Measurements from ENCODE around the gene ATP6V1B1. TPM values are rescaled to one million over a fixed set of nuclear protein-coding genes. Genes with fewer than 3 reads are reported as not detected.

ATP6V1B1 gene
- total and polyA plus RNA-seq, 2 of the 13 experiments (the other 11 are each of a cell fraction or from before 2014, with no cell fraction given), result 0.58 to 1.6 TPM

GRCh38 chr2:70907130-70908057 is 28.3 kb upstream of the ATP6V1B1 start (continued):
- 0 out of 2 replicates have a peak, but pooled peaks have one; percentile 14 for TF ChIP-seq ZNF687 (CRISPR knock-in tag; IDR thresholded peaks at IDR 0.05)
- no peak for TF ChIP-seq SIN3B (IDR thresholded peaks at IDR 0.05; ENCODE audit: low read length)
- 0 out of 2 replicates have a peak, but pooled peaks have one; percentile 30 for TF ChIP-seq RBFOX2 (IDR thresholded peaks at IDR 0.05; ENCODE audit: low read depth, low read length)
- no peak for TF ChIP-seq POLR2AphosphoS5 (IDR thresholded peaks at IDR 0.05; ENCODE audit: low read depth, low read length)
- no peak for TF ChIP-seq SP2 (CRISPR knock-in tag; IDR thresholded peaks at IDR 0.05)

GRCh38 chr2:70916291-70916690 is 19.4 kb upstream of the ATP6V1B1 start:
- no TSS peak for BruUV-seq (replicated peaks)
- no peak for FAIRE-seq
- H3K4me1 ChIP-seq (ENCODE audit: insufficient read depth, low read length), result peaks cover 4% of the 10 kb centered on the region
- intact Hi-C loops (cut with micrococcal nuclease; ENCODE audit: unreplicated experiment) (no loop called here), in situ Hi-C loops (cut with HindIII; ENCODE audit: extremely low pct_ligation_motif_present, low pct_unique_long_range_greater_than_20kb) (no loop called here)
- no peaks in the 10 kb centered on the region for H4K20me1 ChIP-seq (ENCODE audit: insufficient read depth, low read length)
- H3K4me3 ChIP-seq (replicated peaks in 1 of 3; ENCODE audit: insufficient read depth in 1 of 3, low read depth in 2 of 3, low read length in 3 of 3), result no peak overlapping the region
- no peak for DNase-seq (ENCODE audit: low spot score)
- H3K27ac ChIP-seq (ENCODE audit: extremely low read length, insufficient read depth, low read length), result no peak overlapping the region
- no peaks in the 10 kb centered on the region for H3K27me3 ChIP-seq (ENCODE audit: control insufficient read depth in 1 of 2, insufficient read depth in 2 of 2, low read length in 2 of 2)
- ChIA-PET POLR2A (no interaction called here), CTCF (ENCODE audit: low intra/inter-chr PET ratio, low total read pairs) (no interaction called here)
- H3K9me3 ChIP-seq (ENCODE audit: low read length), result no peaks in the 10 kb centered on the region
- no peak overlapping the region for H3K4me2 ChIP-seq (ENCODE audit: low read depth, low read length)
- no peak for ATAC-seq
- no peaks in the 10 kb centered on the region for H3K79me2 ChIP-seq (ENCODE audit: insufficient read depth, low read length)
- no peak overlapping the region for H2AFZ ChIP-seq (ENCODE audit: low read length)
- no peak overlapping the region for H3K9ac ChIP-seq (ENCODE audit: insufficient read depth, low read depth, low read length)
- H3K36me3 ChIP-seq (replicated peaks in 1 of 2; ENCODE audit: control insufficient read depth in 1 of 2, insufficient read depth in 2 of 2, low read length in 2 of 2), result no peaks in the 10 kb centered on the region
- TF ChIP-seq SOX6 (IDR thresholded peaks at IDR 0.05), result no peak
- no peak for TF ChIP-seq SOX6 (CRISPR knock-in tag; IDR thresholded peaks at IDR 0.05)
- TF ChIP-seq NFATC3 (CRISPR knock-in tag; IDR thresholded peaks at IDR 0.05), result no peak
- no peak for TF ChIP-seq ZNF230 (CRISPR knock-in tag; IDR thresholded peaks at IDR 0.05)
- no peak for TF ChIP-seq ZNF724P (CRISPR knock-in tag; IDR thresholded peaks at IDR 0.05; ENCODE audit: borderline replicate concordance)
- no peak for TF ChIP-seq REL (CRISPR knock-in tag; conservative IDR thresholded peaks at IDR 0.05)
- TF ChIP-seq FLYWCH1 (CRISPR knock-in tag; IDR thresholded peaks at IDR 0.05), result no peak
- TF ChIP-seq GFI1 (CRISPR knock-in tag; IDR thresholded peaks at IDR 0.05; ENCODE audit: borderline replicate concordance), result no peak
- TF ChIP-seq PHB2 (IDR thresholded peaks at IDR 0.05; ENCODE audit: partially characterized antibody), result no peak
- TF ChIP-seq ZNF501 (CRISPR knock-in tag; IDR thresholded peaks at IDR 0.05), result no peak
- no peak for TF ChIP-seq ZKSCAN8 (CRISPR knock-in tag; IDR thresholded peaks at IDR 0.05; ENCODE audit: borderline replicate concordance)
- no peak for TF ChIP-seq CSRNP1 (CRISPR knock-in tag; IDR thresholded peaks at IDR 0.05)
- TF ChIP-seq MXD4 (CRISPR knock-in tag; IDR thresholded peaks at IDR 0.05), result no peak

Data from HepG2 (cell line).